ENCODE results near the gene TTC27. TPM values are rescaled to one million over a fixed set of nuclear protein-coding genes. Genes with fewer than 3 reads are reported as not detected.

TTC27 gene
- total RNA-seq, 1 experiment from 2014 or later: 25.1 TPM

DNA sequence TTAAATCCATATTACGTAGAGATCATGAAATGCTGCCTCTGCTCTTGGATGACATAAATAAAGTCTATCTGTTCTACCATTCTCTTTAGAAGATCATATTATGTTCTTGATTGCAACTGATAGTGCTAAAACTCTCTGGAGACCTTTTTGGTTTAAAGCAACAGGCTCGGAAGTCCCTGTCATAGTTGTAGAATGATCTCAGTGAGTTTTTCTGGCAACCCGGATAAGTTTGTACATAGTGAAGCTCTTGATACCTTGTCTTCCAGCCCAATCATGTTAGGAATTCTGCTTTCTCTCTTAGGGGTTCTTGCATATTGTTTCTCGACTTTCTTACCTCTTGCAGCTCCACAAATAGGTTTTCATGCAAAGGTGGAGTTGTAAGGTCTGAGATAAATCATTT, 156.1 kb downstream of the TTC27 start (continued):
- TF ChIP-seq, protein P1, sequence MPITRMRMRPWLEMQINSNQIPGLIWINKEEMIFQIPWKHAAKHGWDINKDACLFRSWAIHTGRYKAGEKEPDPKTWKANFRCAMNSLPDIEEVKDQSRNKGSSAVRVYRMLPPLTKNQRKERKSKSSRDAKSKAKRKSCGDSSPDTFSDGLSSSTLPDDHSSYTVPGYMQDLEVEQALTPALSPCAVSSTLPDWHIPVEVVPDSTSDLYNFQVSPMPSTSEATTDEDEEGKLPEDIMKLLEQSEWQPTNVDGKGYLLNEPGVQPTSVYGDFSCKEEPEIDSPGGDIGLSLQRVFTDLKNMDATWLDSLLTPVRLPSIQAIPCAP (CRISPR knock-in tag; IDR thresholded peaks at IDR 0.05): no peak

- no peaks in the 10 kb centered on the region for H3K27me3 Mint-ChIP-seq (ENCODE audit: low read depth)
- DNase-seq (ENCODE audit: low spot score) (no peak), ATAC-seq (no peak)
- CTCF ChIA-PET: no interaction called here
- TF ChIP-seq, protein P2, sequence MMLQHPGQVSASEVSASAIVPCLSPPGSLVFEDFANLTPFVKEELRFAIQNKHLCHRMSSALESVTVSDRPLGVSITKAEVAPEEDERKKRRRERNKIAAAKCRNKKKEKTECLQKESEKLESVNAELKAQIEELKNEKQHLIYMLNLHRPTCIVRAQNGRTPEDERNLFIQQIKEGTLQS (CRISPR knock-in tag; conservative IDR thresholded peaks at IDR 0.05): no peak
- TF ChIP-seq, protein P3, sequence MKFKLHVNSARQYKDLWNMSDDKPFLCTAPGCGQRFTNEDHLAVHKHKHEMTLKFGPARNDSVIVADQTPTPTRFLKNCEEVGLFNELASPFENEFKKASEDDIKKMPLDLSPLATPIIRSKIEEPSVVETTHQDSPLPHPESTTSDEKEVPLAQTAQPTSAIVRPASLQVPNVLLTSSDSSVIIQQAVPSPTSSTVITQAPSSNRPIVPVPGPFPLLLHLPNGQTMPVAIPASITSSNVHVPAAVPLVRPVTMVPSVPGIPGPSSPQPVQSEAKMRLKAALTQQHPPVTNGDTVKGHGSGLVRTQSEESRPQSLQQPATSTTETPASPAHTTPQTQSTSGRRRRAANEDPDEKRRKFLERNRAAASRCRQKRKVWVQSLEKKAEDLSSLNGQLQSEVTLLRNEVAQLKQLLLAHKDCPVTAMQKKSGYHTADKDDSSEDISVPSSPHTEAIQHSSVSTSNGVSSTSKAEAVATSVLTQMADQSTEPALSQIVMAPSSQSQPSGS (CRISPR knock-in tag; IDR thresholded peaks at IDR 0.05; ENCODE audit: borderline replicate concordance, low read depth): no peak
- TF ChIP-seq NFE2L1 (CRISPR knock-in tag; IDR thresholded peaks at IDR 0.05) (no peak), FOXP1 (CRISPR knock-in tag; IDR thresholded peaks at IDR 0.05; ENCODE audit: borderline replicate concordance) (no peak), ELF4 (CRISPR knock-in tag; IDR thresholded peaks at IDR 0.05; ENCODE audit: low read depth) (no peak), ZBTB21 (CRISPR knock-in tag; IDR thresholded peaks at IDR 0.05; ENCODE audit: borderline replicate concordance) (no peak), CREB1 (CRISPR knock-in tag; IDR thresholded peaks at IDR 0.05) (no peak), ZNF219 (CRISPR knock-in tag; IDR thresholded peaks at IDR 0.05; ENCODE audit: borderline replicate concordance) (no peak), JAZF1 (CRISPR knock-in tag; IDR thresholded peaks at IDR 0.05) (no peak), ZNF138 (CRISPR knock-in tag; conservative IDR thresholded peaks at IDR 0.05) (no peak), EMX1 (CRISPR knock-in tag; IDR thresholded peaks at IDR 0.05) (no peak), ZNF423 (CRISPR knock-in tag; IDR thresholded peaks at IDR 0.05) (no peak), ESRRA (CRISPR knock-in tag; IDR thresholded peaks at IDR 0.05; ENCODE audit: borderline replicate concordance) (no peak), TCF7 (CRISPR knock-in tag; IDR thresholded peaks at IDR 0.05; ENCODE audit: low read depth) (no peak), HMGXB4 (CRISPR knock-in tag; IDR thresholded peaks at IDR 0.05) (no peak)
- TF ChIP-seq, protein P4, sequence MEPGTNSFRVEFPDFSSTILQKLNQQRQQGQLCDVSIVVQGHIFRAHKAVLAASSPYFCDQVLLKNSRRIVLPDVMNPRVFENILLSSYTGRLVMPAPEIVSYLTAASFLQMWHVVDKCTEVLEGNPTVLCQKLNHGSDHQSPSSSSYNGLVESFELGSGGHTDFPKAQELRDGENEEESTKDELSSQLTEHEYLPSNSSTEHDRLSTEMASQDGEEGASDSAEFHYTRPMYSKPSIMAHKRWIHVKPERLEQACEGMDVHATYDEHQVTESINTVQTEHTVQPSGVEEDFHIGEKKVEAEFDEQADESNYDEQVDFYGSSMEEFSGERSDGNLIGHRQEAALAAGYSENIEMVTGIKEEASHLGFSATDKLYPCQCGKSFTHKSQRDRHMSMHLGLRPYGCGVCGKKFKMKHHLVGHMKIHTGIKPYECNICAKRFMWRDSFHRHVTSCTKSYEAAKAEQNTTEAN (CRISPR knock-in tag; IDR thresholded peaks at IDR 0.05): no peak
- TF ChIP-seq, protein P5, sequence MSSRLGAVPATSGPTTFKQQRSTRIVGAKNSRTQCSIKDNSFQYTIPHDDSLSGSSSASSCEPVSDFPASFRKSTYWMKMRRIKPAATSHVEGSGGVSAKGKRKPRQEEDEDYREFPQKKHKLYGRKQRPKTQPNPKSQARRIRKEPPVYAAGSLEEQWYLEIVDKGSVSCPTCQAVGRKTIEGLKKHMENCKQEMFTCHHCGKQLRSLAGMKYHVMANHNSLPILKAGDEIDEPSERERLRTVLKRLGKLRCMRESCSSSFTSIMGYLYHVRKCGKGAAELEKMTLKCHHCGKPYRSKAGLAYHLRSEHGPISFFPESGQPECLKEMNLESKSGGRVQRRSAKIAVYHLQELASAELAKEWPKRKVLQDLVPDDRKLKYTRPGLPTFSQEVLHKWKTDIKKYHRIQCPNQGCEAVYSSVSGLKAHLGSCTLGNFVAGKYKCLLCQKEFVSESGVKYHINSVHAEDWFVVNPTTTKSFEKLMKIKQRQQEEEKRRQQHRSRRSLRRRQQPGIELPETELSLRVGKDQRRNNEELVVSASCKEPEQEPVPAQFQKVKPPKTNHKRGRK (CRISPR knock-in tag; IDR thresholded peaks at IDR 0.05; ENCODE audit: borderline replicate concordance): no peak
- TF ChIP-seq, protein P6, sequence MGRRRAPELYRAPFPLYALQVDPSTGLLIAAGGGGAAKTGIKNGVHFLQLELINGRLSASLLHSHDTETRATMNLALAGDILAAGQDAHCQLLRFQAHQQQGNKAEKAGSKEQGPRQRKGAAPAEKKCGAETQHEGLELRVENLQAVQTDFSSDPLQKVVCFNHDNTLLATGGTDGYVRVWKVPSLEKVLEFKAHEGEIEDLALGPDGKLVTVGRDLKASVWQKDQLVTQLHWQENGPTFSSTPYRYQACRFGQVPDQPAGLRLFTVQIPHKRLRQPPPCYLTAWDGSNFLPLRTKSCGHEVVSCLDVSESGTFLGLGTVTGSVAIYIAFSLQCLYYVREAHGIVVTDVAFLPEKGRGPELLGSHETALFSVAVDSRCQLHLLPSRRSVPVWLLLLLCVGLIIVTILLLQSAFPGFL (CRISPR knock-in tag; IDR thresholded peaks at IDR 0.05; ENCODE audit: borderline replicate concordance): no peak
- POLR2A ChIA-PET: no interaction called here
- no peak overlapping the region for H3K27ac Mint-ChIP-seq
- H3K36me3 Mint-ChIP-seq: peaks cover 2% of the 10 kb centered on the region; the same call in 1 of the 2 replicates
- H3K9me3 Mint-ChIP-seq: peaks cover 5% of the 10 kb centered on the region
- H3K4me1 Mint-ChIP-seq: no peaks in the 10 kb centered on the region
- H3K4me3 Mint-ChIP-seq: no peak overlapping the region
These were observed 159.4 kb downstream of the TTC27 start for GRCh38 chr2:32787207-32787606.

All from WTC11 (cell line).